Stimulated activated naive CD8-positive, alpha-beta T cell treated with anti-CD3 and anti-CD28 coated beads, Interleukin-15, Interleukin-2, amounts not matched to agents 100 ng/mL and 50 ng/mL, for 24 hours (primary cell): ENCODE data around the gene SASH1.

ENCODE experiments used
- H3K27ac Mint-ChIP-seq: one replicate; pipeline ENCODE4 v1.8.0; 2021; ENCODE audit warnings: mild to moderate bottlenecking, mixed read lengths
- H3K27me3 Mint-ChIP-seq: one replicate; pipeline ENCODE4 v1.8.0; 2021; ENCODE audit warnings: mixed read lengths
- H3K36me3 Mint-ChIP-seq: one replicate; pipeline ENCODE4 v1.8.0; 2021; ENCODE audit warnings: low read depth, mixed read lengths
- H3K4me1 Mint-ChIP-seq: one replicate; pipeline ENCODE4 v1.8.0; 2021; ENCODE audit warnings: low read depth, mixed read lengths
- H3K4me3 Mint-ChIP-seq: one replicate; pipeline ENCODE4 v1.8.0; 2021; ENCODE audit warnings: mild to moderate bottlenecking, mixed read lengths
- H3K9me3 Mint-ChIP-seq: one replicate; pipeline ENCODE4 v1.8.0; 2021; ENCODE audit warnings: mixed read lengths

SASH1 gene

GRCh38 chr6:148591656-148592055, 249.0 kb downstream of the SASH1 start:
- Mint-ChIP-seq H3K4me3 (no peak overlapping the region), H3K27ac (no peak overlapping the region), H3K4me1 (no peaks in the 10 kb centered on the region), H3K27me3 (peaks cover 24% of the 10 kb centered on the region), H3K9me3 (peaks cover 12% of the 10 kb centered on the region), H3K36me3 (no peaks in the 10 kb centered on the region)

GRCh38 chr6:148593130-148593812, 250.6 kb downstream of the SASH1 start:
- H3K36me3 Mint-ChIP-seq: no peaks in the 10 kb centered on the region
- peaks cover 6% of the 10 kb centered on the region for H3K9me3 Mint-ChIP-seq
- H3K4me1 Mint-ChIP-seq: no peaks in the 10 kb centered on the region
- H3K27me3 Mint-ChIP-seq: peaks cover 16% of the 10 kb centered on the region
- no peak overlapping the region for H3K27ac Mint-ChIP-seq
- no peak overlapping the region for H3K4me3 Mint-ChIP-seq

GRCh38 chr6:148593813-148594170, 251.2 kb downstream of the SASH1 start:
- H3K36me3 Mint-ChIP-seq: no peaks in the 10 kb centered on the region
- peaks cover 18% of the 10 kb centered on the region for H3K27me3 Mint-ChIP-seq
- H3K9me3 Mint-ChIP-seq: peaks cover 5% of the 10 kb centered on the region
- no peak overlapping the region for H3K27ac Mint-ChIP-seq
- H3K4me3 Mint-ChIP-seq: no peak overlapping the region
- no peaks in the 10 kb centered on the region for H3K4me1 Mint-ChIP-seq

- H3K9me3 Mint-ChIP-seq: peaks cover 4% of the 10 kb centered on the region
- no peaks in the 10 kb centered on the region for H3K36me3 Mint-ChIP-seq
- H3K27ac Mint-ChIP-seq: no peak overlapping the region
- H3K27me3 Mint-ChIP-seq: peaks cover 26% of the 10 kb centered on the region
- no peaks in the 10 kb centered on the region for H3K4me1 Mint-ChIP-seq
- no peak overlapping the region for H3K4me3 Mint-ChIP-seq
These were observed 252.9 kb downstream of the SASH1 start for GRCh38 chr6:148595550-148595949.

- peaks cover 4% of the 10 kb centered on the region for H3K9me3 Mint-ChIP-seq
- H3K27me3 Mint-ChIP-seq: peaks cover 26% of the 10 kb centered on the region
- H3K4me1 Mint-ChIP-seq: peaks cover under 1% of the 10 kb centered on the region
These were observed 254.3 kb downstream of the SASH1 start for GRCh38 chr6:148596891-148597455.

GRCh38 chr6:148598724-148599123, 256.1 kb downstream of the SASH1 start:
- peaks cover 4% of the 10 kb centered on the region for H3K4me1 Mint-ChIP-seq
- H3K9me3 Mint-ChIP-seq: peaks cover 4% of the 10 kb centered on the region
- no peak overlapping the region for H3K27ac Mint-ChIP-seq
- H3K36me3 Mint-ChIP-seq: no peaks in the 10 kb centered on the region
- no peak overlapping the region for H3K4me3 Mint-ChIP-seq
- H3K27me3 Mint-ChIP-seq: peaks cover 23% of the 10 kb centered on the region

More at GRCh38 chr6:148596891-148597455, 254.3 kb downstream of the SASH1 start:
- Mint-ChIP-seq H3K36me3 (no peaks in the 10 kb centered on the region), H3K4me3 (no peak overlapping the region), H3K27ac (no peak overlapping the region)

GRCh38 chr6:148599967-148600426, 257.4 kb downstream of the SASH1 start:
- H3K9me3 Mint-ChIP-seq: peaks cover 4% of the 10 kb centered on the region
- H3K27me3 Mint-ChIP-seq: peaks cover 21% of the 10 kb centered on the region
- no peak overlapping the region for H3K27ac Mint-ChIP-seq
- no peak overlapping the region for H3K4me3 Mint-ChIP-seq
- H3K36me3 Mint-ChIP-seq: no peaks in the 10 kb centered on the region
- peaks cover 4% of the 10 kb centered on the region for H3K4me1 Mint-ChIP-seq
